H9 (cell line): Measurements from ENCODE around the gene MTOR. TPM values are rescaled to one million over a fixed set of nuclear protein-coding genes. Genes with fewer than 3 reads are reported as not detected.

Source experiments
- DNase-seq: peaks from one replicate; pipeline ENCODE4 v3.0.0-alpha.2; 2017
- H2AFZ ChIP-seq: one replicate; pipeline ENCODE4 v1.6.1; 2013; ENCODE audit warnings: mild to moderate bottlenecking, low read length, control low read depth, moderate library complexity
- H2AK5ac ChIP-seq: 2 replicates; pipeline ENCODE4 v1.6.1; 2013; ENCODE audit warnings: low read length, control low read depth, mixed read lengths; ENCODE audit not compliant: insufficient read length
- H2BK120ac ChIP-seq: one replicate; pipeline ENCODE4 v1.6.1; 2013; ENCODE audit warnings: low read depth, mild to moderate bottlenecking, low read length, control low read depth, inconsistent platforms; ENCODE audit not compliant: poor library complexity, severe bottlenecking
- H2BK12ac ChIP-seq: 2 replicates; pipeline ENCODE4 v1.6.1; 2013; ENCODE audit warnings: low read length, control low read depth, mixed read lengths, low read depth; ENCODE audit not compliant: insufficient read length
- H2BK15ac ChIP-seq: 2 replicates; pipeline ENCODE4 v1.6.1; 2013; ENCODE audit warnings: low read depth, low read length, control low read depth
- H2BK20ac ChIP-seq: one replicate; pipeline ENCODE4 v1.6.1; 2013; ENCODE audit warnings: low read depth, mild to moderate bottlenecking, low read length, control low read depth, inconsistent platforms; ENCODE audit not compliant: poor library complexity, severe bottlenecking
- H2BK5ac ChIP-seq: 2 replicates; pipeline ENCODE4 v1.6.1; 2013; ENCODE audit warnings: low read length, control low read depth, mixed read lengths; ENCODE audit not compliant: insufficient read length
- H3K14ac ChIP-seq: 2 replicates; pipeline ENCODE4 v1.6.1; 2013; ENCODE audit warnings: low read length, control low read depth; ENCODE audit not compliant: insufficient read depth
- H3K18ac ChIP-seq: 2 replicates; pipeline ENCODE4 v1.6.1; 2013; ENCODE audit warnings: low read depth, mild to moderate bottlenecking, mixed read lengths, low read length, control low read depth; ENCODE audit not compliant: insufficient read length
- H3K23ac ChIP-seq: 2 replicates; pipeline ENCODE4 v1.6.1; 2013; ENCODE audit warnings: low read length, control low read depth, mixed read lengths, low read depth; ENCODE audit not compliant: insufficient read length
- H3K23me2 ChIP-seq: 2 replicates; pipeline ENCODE4 v1.6.1; 2013; ENCODE audit warnings: low read depth, mild to moderate bottlenecking, mixed read lengths, low read length, control low read depth; ENCODE audit not compliant: insufficient read length, poor library complexity, severe bottlenecking
- H3K27ac ChIP-seq: 2 replicates; pipeline ENCODE4 v1.5.1; 2013; ENCODE audit warnings: low read length, control low read depth, mixed read lengths, low read depth; ENCODE audit not compliant: insufficient read length
- H3K27me3 ChIP-seq: 2 replicates; pipeline ENCODE4 v1.6.1; 2013; ENCODE audit warnings: low read length, control low read depth, inconsistent platforms; ENCODE audit not compliant: insufficient read depth
- H3K4ac ChIP-seq: 2 replicates; pipeline ENCODE4 v1.6.1; 2013; ENCODE audit warnings: low read depth, mild to moderate bottlenecking, control low read depth, inconsistent platforms, low read length, moderate library complexity
- H3K4me1 ChIP-seq: 2 replicates; pipeline ENCODE4 v1.6.1; 2013; ENCODE audit warnings: low read length, control low read depth, inconsistent platforms; ENCODE audit not compliant: insufficient read depth
- H3K4me2 ChIP-seq: 2 replicates; pipeline ENCODE4 v1.6.1; 2013; ENCODE audit warnings: low read length, control low read depth, mixed read lengths; ENCODE audit not compliant: insufficient read length, insufficient read depth
- H3K56ac ChIP-seq: 2 replicates; pipeline ENCODE4 v1.6.1; 2013; ENCODE audit warnings: low read depth, mild to moderate bottlenecking, mixed read lengths, low read length, control low read depth; ENCODE audit not compliant: insufficient read length
- H3K79me1 ChIP-seq: 2 replicates; pipeline ENCODE4 v1.6.1; 2013; ENCODE audit warnings: low read depth, mild to moderate bottlenecking, moderate library complexity, low read length, control low read depth, inconsistent platforms; ENCODE audit not compliant: insufficient read depth, poor library complexity, severe bottlenecking
- H3K79me2 ChIP-seq: 2 replicates; pipeline ENCODE4 v1.6.1; 2013; ENCODE audit warnings: low read length, control low read depth, inconsistent platforms; ENCODE audit not compliant: insufficient read depth
- H3K9ac ChIP-seq: 2 replicates; pipeline ENCODE4 v1.6.1; 2013; ENCODE audit warnings: low read length, control low read depth, mixed read lengths; ENCODE audit not compliant: insufficient read length; ENCODE audit errors: extremely low read depth
- H3K9me3 ChIP-seq: one replicate; pipeline ENCODE4 v1.6.1; 2013; ENCODE audit warnings: low read depth, low read length, inconsistent platforms; ENCODE audit not compliant: control insufficient read depth
- H3T11ph ChIP-seq: one replicate; pipeline ENCODE4 v1.6.1; 2013; ENCODE audit warnings: mild to moderate bottlenecking, low read length, control low read depth, inconsistent platforms
- H4K20me1 ChIP-seq: one replicate; pipeline ENCODE4 v1.6.1; 2013; ENCODE audit not compliant: control insufficient read depth, insufficient read length, insufficient read depth
- H4K5ac ChIP-seq: 2 replicates; pipeline ENCODE4 v1.6.1; 2013; ENCODE audit warnings: low read depth, mild to moderate bottlenecking, mixed read lengths, low read length, control low read depth; ENCODE audit not compliant: insufficient read length
- H4K8ac ChIP-seq: replicated peaks from 2 replicates; pipeline ENCODE4 v1.6.1; 2013; ENCODE audit warnings: low read length, control low read depth, mixed read lengths, low read depth; ENCODE audit not compliant: insufficient read length
- H4K91ac ChIP-seq: 2 replicates; pipeline ENCODE4 v1.6.1; 2013; ENCODE audit warnings: low read depth, mild to moderate bottlenecking, moderate library complexity, mixed read lengths, low read length, control low read depth; ENCODE audit not compliant: insufficient read length
- H3K27ac Mint-ChIP-seq, 3 experiments: 2 replicates in 2 of 3; 3 replicates in 1 of 3; pipeline ENCODE4 v1.8.0; 2020 to 2021; ENCODE audit warnings: mixed read lengths in 3 of 3, mild to moderate bottlenecking in 1 of 3, moderate library complexity in 1 of 3
- H3K27me3 Mint-ChIP-seq: 2 replicates; pipeline ENCODE4 v1.8.0; 2021; ENCODE audit warnings: low read depth, mild to moderate bottlenecking, moderate library complexity, mixed read lengths
- H3K36me3 Mint-ChIP-seq, 3 experiments: 2 replicates in 2 of 3; 3 replicates in 1 of 3; pipeline ENCODE4 v1.8.0; 2020 to 2021; ENCODE audit warnings: low read depth in 3 of 3, mixed read lengths in 3 of 3; ENCODE audit not compliant: insufficient read depth in 1 of 3
- H3K4me1 Mint-ChIP-seq, 2 experiments: 2 replicates each; pipeline ENCODE4 v1.8.0; 2020; ENCODE audit warnings: mixed read lengths in 2 of 2
- H3K4me3 Mint-ChIP-seq, 2 experiments: 2 replicates in 1 of 2; 3 replicates in 1 of 2; pipeline ENCODE4 v1.8.0; 2020 to 2021; ENCODE audit warnings: mild to moderate bottlenecking in 2 of 2, mixed read lengths in 2 of 2, moderate library complexity in 1 of 2
- H3K9me3 Mint-ChIP-seq, 2 experiments: 2 replicates in 1 of 2; 3 replicates in 1 of 2; pipeline ENCODE4 v1.8.0; 2020; ENCODE audit warnings: mild to moderate bottlenecking in 2 of 2, mixed read lengths in 2 of 2, moderate library complexity in 1 of 2
- CTCF ChIP-seq: fragments of 200-600 bp; sonication (generic); conservative IDR thresholded peaks from 3 replicates; pipeline ENCODE4 v1.8.0; 2021; ENCODE audit warnings: antibody characterized with exemption, mild to moderate bottlenecking
- total RNA-seq: library from RNA; stranded (reverse); gene quantifications from 2 replicates; pipeline ENCODE4 v1.2.1, GENCODE V29; 2021

Gene MTOR
- total RNA-seq, 1 experiment from 2014 or later: 67.5 TPM

DNA sequence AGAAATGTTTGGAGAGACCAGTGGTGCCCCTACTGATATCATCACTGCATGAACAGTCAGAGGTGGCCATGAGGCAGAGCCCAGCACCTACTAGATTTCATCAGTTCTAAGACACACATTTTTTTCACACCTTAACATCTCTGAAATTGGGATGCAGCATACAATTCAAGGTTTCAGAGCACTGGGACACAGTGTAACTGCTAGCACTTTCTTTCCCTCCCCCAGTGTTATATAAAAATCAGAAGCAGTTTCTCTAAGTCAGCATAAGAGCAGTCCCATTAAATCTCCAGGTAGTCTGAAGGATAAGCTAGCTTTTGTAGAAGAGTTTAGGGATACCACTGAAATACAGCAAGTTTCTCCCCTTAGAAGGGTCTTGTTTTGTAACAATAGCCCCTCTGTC is 83.2 kb downstream of the MTOR start:
- H4K5ac ChIP-seq: no peak overlapping the region
- H3K27me3 ChIP-seq: no peaks in the 10 kb centered on the region
- H3K18ac ChIP-seq: no peak overlapping the region
- H4K20me1 ChIP-seq: no peaks in the 10 kb centered on the region
- no peak overlapping the region for H2BK5ac ChIP-seq
- no peak overlapping the region for H3K56ac ChIP-seq
- H4K91ac ChIP-seq: no peak overlapping the region
- no peak overlapping the region for H3K23ac ChIP-seq
- no peak overlapping the region for H3K4me3 Mint-ChIP-seq
- H2BK15ac ChIP-seq: no peak overlapping the region
- DNase-seq: no peak
- no peaks in the 10 kb centered on the region for H3K9me3 ChIP-seq
- no peak for TF ChIP-seq CTCF
- H3K4me2 ChIP-seq: no peak overlapping the region
- no peaks in the 10 kb centered on the region for H3K4me1 ChIP-seq
- H2BK20ac ChIP-seq: no peak overlapping the region
- H3K36me3 Mint-ChIP-seq: peaks cover 3 to 10% (median 9%) of the 10 kb centered on the region in 3 experiments; a peak in 6 of 7 replicates
- no peak overlapping the region for H3K9ac ChIP-seq
- no peaks in the 10 kb centered on the region for H3K79me1 ChIP-seq
- H4K8ac ChIP-seq: no peak overlapping the region
- no peak overlapping the region for H2AFZ ChIP-seq
- H2BK120ac ChIP-seq: no peak overlapping the region
- no peak overlapping the region for H3K4ac ChIP-seq
- no peaks in the 10 kb centered on the region for H3K9me3 Mint-ChIP-seq
- no peaks in the 10 kb centered on the region for H3K79me2 ChIP-seq
- H3T11ph ChIP-seq: no peak overlapping the region
- H2AK5ac ChIP-seq: no peak overlapping the region
- no peak overlapping the region for H2BK12ac ChIP-seq
- H3K23me2 ChIP-seq: no peaks in the 10 kb centered on the region
- no peak overlapping the region for H3K27ac Mint-ChIP-seq
- no peaks in the 10 kb centered on the region for H3K27me3 Mint-ChIP-seq
- H3K27ac ChIP-seq: no peak overlapping the region
- peaks cover 0 to 4% of the 10 kb centered on the region in 2 experiments; a peak in 2 of 4 replicates for H3K4me1 Mint-ChIP-seq
- no peak overlapping the region for H3K14ac ChIP-seq
